Measurements from ENCODE around the gene ALDH2. TPM values are rescaled to one million over a fixed set of nuclear protein-coding genes. Genes with fewer than 3 reads are reported as not detected.

ALDH2 gene
- polyA plus RNA-seq, 4 donors, result 86.7 to 127 (median 93.2) TPM

Other genes starting within 250 kb of the ALDH2 start
- 10 to 100 TPM; 67.8 to 92.8 (median 83.5) TPM for gene ATXN2, start 167.6 kb upstream of the ALDH2 start, polyA plus RNA-seq (ENCODE audit: insufficient read length in 4 of 4)
- 10 to 100 TPM; 17.1 to 23.6 (median 20.4) TPM for gene BRAP, start 81.0 kb upstream of the ALDH2 start, polyA plus RNA-seq (ENCODE audit: insufficient read length in 4 of 4)
- 10 to 100 TPM; 22.5 to 50.0 (median 37.9) TPM for gene ACAD10, start 80.9 kb upstream of the ALDH2 start, polyA plus RNA-seq (ENCODE audit: insufficient read length in 4 of 4)
- 10 to 100 TPM; 37.1 to 56.6 (median 49.3) TPM for gene MAPKAPK5, start 75.3 kb downstream of the ALDH2 start, polyA plus RNA-seq (ENCODE audit: insufficient read length in 4 of 4)
- gene TMEM116, start 246.2 kb downstream of the ALDH2 start, polyA plus RNA-seq (ENCODE audit: insufficient read length in 4 of 4), result 10 to 100 TPM; 11.2 to 34.8 (median 34.1) TPM
- 100 to 1,000 TPM in 3 of 4 donors, 10 to 100 TPM in 1; 92.2 to 167 (median 147) TPM for gene ERP29, start 246.5 kb downstream of the ALDH2 start, polyA plus RNA-seq (ENCODE audit: insufficient read length in 4 of 4)

Data from left renal pelvis (tissue), 4 donors.